GM18868 (cell line): Measurements from ENCODE around the gene ATP6V1C2.
"Not testable (repeated sequence)": the region's sequence is repeated elsewhere in the genome, so short reads cannot be mapped to it uniquely, and the experiment has no call there.

ENCODE experiments used
- ATAC-seq: cut with Tn5 transposase; IDR thresholded peaks from one replicate; pipeline ENCODE4 v1.9.1; 2021; ENCODE audit warnings: mild to moderate bottlenecking, moderate library complexity; ENCODE audit not compliant: unreplicated experiment

The ATP6V1C2 gene

GRCh38 chr2:10783421-10783820, 62.0 kb downstream of the ATP6V1C2 start:
- no peak for ATAC-seq

- no peak for ATAC-seq
Measured at GRCh38 chr2:10784719-10785118, 63.3 kb downstream of the ATP6V1C2 start.

GRCh38 chr2:10785260-10785659, 63.8 kb downstream of the ATP6V1C2 start:
- ATAC-seq = no peak

DNA sequence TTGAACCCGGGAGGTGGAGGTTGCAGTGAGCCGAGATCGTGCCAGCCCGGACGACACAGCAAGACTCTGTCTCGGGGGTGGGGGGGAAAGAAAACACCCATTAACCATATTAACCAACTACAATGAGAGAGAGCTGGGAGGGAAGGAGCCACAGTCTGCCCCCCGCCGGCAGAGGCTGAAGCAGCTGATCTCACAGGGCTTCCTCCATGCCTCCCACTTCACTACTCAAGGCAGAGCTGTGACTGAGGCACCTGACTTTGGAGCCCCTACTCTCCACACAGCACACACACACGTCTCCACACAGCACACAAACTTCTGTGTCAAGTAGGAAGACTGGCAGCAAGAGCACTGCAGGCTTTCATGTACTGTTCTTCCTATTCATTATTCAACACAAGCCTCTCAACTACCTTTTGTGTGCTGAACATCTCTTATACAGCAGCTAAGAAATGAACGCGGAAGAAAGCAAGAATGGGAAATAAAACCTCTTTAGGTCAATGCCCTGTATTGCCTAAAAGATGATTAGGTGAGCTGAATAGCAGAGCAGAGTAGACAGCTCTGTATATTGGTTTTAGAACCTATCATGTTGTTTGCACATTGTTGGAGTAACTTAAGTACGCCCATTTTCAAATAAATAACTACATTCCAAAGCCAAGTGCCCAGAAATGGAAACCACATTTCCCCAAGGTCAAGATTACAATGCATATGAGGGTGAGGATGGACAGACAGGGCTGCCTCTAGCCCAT, 65.0 kb downstream of the ATP6V1C2 start:
- no peak for ATAC-seq

DNA sequence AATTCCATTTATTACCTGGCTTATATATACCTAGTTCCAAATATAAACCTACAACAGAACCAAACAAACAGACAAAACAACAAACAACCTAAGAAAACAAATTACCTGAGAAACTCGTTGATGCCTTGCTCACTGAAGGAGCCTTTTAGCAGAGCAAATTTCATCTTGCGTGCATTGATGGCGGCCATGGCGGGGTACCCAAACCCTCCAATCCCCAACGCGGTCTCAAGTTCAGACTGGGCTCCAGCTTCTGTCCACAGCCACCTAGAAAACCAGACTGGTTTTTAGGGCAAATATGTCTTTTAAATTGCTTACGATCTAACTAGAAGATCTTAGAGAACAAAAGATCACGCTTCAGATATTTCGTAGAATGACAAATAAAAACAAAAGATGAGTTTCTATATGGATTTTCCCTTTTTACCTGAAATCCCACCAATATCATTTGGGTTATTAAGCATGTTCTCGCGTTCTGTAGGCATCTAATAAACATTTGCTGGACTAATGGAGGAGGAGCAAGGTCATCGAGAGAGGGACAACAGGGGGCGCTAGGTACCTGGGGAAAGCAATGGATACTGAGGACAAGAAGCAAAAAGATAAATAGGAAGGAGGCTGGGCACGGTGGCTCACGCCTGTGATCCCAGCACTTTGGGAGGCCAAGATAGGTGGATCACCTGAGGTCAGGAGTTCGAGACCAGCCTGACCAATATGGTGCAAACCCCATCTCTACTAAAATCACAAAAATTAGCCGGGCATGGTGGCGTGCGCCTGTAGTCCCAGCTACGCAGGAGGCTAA, 65.9 kb downstream of the ATP6V1C2 start:
- no peak for ATAC-seq

DNA sequence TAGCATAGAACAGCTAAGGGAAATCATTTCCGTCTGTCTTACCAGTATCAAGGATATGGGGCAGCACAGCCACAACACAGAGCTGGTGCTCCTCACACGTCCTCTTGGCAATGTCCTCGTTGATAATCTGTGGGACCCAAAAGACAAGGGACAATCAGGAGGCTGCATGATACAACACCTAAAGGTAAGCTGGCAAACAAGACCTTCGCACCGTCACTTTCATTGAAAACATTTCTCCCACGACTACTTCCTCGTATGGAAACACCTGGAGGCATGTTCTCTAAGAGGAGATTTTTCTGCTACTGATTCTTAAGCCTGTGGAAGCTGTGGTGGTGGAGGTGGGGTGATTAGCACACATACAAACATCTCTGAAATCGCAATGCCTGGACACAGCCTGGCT, 67.4 kb downstream of the ATP6V1C2 start:
- no peak for ATAC-seq

GRCh38 chr2:10790228-10790973, 69.0 kb downstream of the ATP6V1C2 start:
- peak; percentile 45 for ATAC-seq

- peak; percentile 69 for ATAC-seq
Measured at GRCh38 chr2:10792001-10792634, 70.7 kb downstream of the ATP6V1C2 start.

DNA sequence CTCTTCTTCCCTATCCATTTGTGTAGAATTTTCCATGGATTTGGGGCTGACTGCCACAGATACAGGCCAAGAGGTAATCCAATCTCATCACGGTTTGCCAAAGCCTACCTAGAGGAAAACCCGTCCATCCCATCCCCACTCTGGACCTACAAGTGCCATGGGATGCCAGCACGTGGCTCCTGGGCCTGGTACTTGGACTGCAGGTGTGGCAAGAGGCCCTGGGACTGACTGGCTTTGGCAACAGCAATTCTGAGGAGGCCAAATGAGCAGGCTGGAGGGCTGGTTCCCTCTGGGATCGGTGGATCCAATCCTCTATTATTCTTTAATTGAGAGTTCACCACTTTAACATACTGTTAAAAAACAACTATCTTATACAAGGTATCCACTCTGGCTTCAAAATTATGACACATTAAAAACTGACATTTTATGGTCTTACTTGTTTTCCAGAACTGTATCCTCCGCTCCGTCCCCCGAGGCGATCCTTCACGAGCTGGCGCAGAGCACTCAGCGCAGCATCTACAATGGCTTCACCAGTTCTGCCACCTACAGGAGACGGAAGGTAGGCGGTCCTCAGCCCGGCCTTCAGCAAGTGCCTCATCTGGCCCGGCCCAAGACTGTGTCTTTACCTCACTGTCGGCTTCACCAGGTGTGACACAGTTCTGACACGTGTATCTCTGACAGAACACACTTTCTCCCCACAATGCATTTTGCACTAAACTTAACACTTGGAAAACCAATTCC, 71.4 kb downstream of the ATP6V1C2 start:
- no peak for ATAC-seq

- ATAC-seq = no peak
Measured at GRCh38 chr2:10793816-10794215, 72.4 kb downstream of the ATP6V1C2 start.

DNA sequence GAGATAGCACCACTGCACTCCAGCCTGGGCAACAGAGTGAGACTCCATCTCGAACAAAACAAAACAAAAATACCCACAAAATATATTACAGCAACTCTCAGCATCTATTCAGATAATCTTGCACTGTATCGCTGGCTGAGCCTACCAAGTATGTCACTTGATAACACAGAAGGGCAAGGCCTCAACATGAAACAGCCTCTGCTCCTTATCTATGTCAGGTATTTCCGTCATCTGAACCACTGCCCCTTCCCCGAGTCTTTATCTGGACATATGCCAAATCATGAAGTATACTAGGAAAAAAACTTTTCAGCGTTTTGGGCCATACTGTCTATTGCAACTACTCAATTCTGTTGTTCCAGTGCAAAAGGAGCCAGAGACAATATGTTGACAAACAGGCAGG, 73.4 kb downstream of the ATP6V1C2 start:
- ATAC-seq = no peak

- no peak for ATAC-seq
Measured at GRCh38 chr2:10795508-10796046, 74.1 kb downstream of the ATP6V1C2 start.

GRCh38 chr2:10796703-10797102, 75.3 kb downstream of the ATP6V1C2 start:
- no peak for ATAC-seq

DNA sequence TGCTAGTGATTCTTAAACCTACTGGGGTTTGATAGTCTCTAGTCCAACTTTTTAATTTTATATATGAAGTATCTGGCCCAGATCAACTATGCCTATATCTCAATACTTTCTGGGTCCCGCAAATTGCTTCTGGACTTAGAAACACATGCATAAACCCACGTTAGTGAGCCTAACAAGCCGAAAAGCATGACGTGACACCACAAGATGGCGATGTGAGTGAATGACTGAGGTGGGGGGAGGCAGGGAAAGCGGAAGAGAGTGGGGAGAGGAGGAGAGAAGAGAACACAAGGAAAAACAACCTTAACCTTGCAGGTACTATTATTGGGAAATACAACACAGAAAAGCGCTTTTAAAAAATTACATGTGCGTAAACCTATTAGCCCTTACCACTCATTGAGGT, 77.4 kb downstream of the ATP6V1C2 start:
- ATAC-seq = no peak

GRCh38 chr2:10800163-10800562, 78.7 kb downstream of the ATP6V1C2 start:
- no peak for ATAC-seq

- no peak for ATAC-seq
Measured at GRCh38 chr2:10802657-10803056, 81.2 kb downstream of the ATP6V1C2 start.

- not testable (repeated sequence) for ATAC-seq
Measured at GRCh38 chr2:10805990-10806389, 84.6 kb downstream of the ATP6V1C2 start.

DNA sequence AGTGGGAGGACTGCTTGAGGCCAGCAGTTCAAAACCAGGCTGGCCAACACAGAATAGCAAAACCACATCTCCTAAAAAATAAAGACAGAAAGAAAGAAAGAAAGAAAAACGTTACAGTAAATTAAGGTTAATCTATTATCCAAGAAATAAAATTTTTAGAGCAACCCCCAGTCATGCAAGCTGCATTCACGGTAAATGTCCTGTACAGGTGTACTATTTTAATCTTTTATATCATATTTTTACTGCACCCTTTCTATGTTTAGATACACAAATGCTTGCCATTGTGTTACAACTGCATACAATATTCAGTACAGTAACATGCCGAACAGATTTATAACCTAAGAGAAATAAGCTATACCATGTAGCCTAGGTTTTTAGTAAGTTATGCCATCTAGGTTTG, 85.1 kb downstream of the ATP6V1C2 start:
- no peak for ATAC-seq

DNA sequence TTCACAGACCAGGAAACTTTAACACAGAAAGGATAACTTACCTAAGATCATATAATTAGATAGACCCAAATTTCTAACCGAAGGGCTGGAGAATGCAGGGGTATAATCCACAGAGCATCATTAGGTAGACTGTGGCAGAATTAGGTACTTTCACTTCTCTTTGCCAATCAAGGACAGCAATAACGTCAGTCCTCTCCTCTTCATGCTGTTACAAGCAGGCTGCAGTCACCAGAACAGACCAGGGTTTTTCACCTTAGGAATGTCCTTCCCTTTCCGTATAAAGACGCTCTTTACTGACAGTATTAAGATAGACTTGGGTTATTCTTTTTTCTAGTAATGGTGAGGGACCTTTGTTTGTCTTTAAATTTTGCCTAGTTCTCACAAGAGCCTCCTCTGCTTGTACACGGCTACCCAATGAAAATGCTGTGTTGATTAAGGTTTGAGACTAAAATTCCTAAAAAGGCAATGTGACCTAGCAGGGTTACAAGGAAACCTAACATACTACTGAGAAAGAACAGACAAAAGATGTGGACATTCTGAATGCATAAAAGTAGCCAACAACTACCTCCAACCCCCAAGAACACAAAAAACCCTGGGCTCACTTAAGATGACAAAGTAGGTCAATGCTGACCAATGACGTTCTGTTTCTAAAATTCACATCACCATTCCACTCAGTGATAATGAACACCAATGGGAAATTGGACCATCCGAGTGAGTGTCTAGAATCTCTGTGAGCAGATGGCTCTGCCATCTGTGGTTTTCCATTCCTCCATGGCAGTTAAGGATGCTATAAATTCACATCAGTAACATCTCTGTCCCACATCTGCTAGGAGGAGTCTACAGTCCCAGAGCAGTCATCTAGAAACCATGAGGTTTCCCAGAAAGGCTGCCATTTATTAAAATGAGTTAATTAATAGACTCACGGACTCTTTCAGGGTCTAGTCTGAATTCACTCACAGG, 89.1 kb downstream of the ATP6V1C2 start:
- peak; percentile 41 for ATAC-seq
